Effector memory CD4-positive, alpha-beta T cell (primary cell): ENCODE data around the gene KCNT1.

Experiments used
- DNase-seq, 3 donors: peaks; one replicate each; pipeline ENCODE4 v3.0.0-alpha.2; 2020
- H3K27ac ChIP-seq: 2 replicates; pipeline ENCODE4 v1.7.0; 2013; ENCODE audit warnings: mild to moderate bottlenecking, low read length, moderate library complexity; ENCODE audit not compliant: insufficient read depth, poor library complexity, severe bottlenecking
- H3K27me3 ChIP-seq: replicated peaks from 2 replicates; pipeline ENCODE4 v1.7.0; 2013; ENCODE audit warnings: mild to moderate bottlenecking, low read length; ENCODE audit not compliant: insufficient read depth, control insufficient read depth, poor library complexity, severe bottlenecking
- H3K36me3 ChIP-seq: 2 replicates; pipeline ENCODE4 v1.7.0; 2013; ENCODE audit warnings: mild to moderate bottlenecking, low read length, moderate library complexity; ENCODE audit not compliant: control insufficient read depth, insufficient read depth
- H3K4me1 ChIP-seq: 2 replicates; pipeline ENCODE4 v1.7.0; 2013; ENCODE audit warnings: low read length, mild to moderate bottlenecking; ENCODE audit not compliant: control insufficient read depth, insufficient read depth, poor library complexity, severe bottlenecking
- H3K4me3 ChIP-seq: 2 replicates; pipeline ENCODE4 v1.7.0; 2013; ENCODE audit warnings: low read length, low read depth, mild to moderate bottlenecking; ENCODE audit not compliant: insufficient read depth, poor library complexity, severe bottlenecking
- H3K9me3 ChIP-seq: 2 replicates; pipeline ENCODE4 v1.7.0; 2013; ENCODE audit warnings: mild to moderate bottlenecking, low read length, moderate library complexity; ENCODE audit not compliant: control insufficient read depth

The KCNT1 gene

GRCh38 chr9:135689011-135689410 is 13.0 kb upstream of the KCNT1 start:
- Histone ChIP-seq H3K4me1 (no peaks in the 10 kb centered on the region), H3K9me3 (no peaks in the 10 kb centered on the region), H3K4me3 (no peak overlapping the region), H3K27me3 (no peaks in the 10 kb centered on the region), H3K27ac (no peak overlapping the region), H3K36me3 (no peaks in the 10 kb centered on the region)
- DNase-seq = no peak

- Histone ChIP-seq H3K9me3 (no peaks in the 10 kb centered on the region), H3K4me3 (no peak overlapping the region), H3K36me3 (no peaks in the 10 kb centered on the region), H3K27ac (no peak overlapping the region), H3K27me3 (no peaks in the 10 kb centered on the region), H3K4me1 (no peaks in the 10 kb centered on the region)
- no peak for DNase-seq
Observed at GRCh38 chr9:135690836-135691570, 11.0 kb upstream of the KCNT1 start.

GRCh38 chr9:135692410-135692809 is 9.6 kb upstream of the KCNT1 start:
- H3K36me3 ChIP-seq = no peaks in the 10 kb centered on the region
- H3K9me3 ChIP-seq = no peaks in the 10 kb centered on the region
- DNase-seq = no peak
- no peak overlapping the region for H3K27ac ChIP-seq
- H3K27me3 ChIP-seq = no peaks in the 10 kb centered on the region
- no peak overlapping the region for H3K4me3 ChIP-seq
- no peaks in the 10 kb centered on the region for H3K4me1 ChIP-seq

DNA sequence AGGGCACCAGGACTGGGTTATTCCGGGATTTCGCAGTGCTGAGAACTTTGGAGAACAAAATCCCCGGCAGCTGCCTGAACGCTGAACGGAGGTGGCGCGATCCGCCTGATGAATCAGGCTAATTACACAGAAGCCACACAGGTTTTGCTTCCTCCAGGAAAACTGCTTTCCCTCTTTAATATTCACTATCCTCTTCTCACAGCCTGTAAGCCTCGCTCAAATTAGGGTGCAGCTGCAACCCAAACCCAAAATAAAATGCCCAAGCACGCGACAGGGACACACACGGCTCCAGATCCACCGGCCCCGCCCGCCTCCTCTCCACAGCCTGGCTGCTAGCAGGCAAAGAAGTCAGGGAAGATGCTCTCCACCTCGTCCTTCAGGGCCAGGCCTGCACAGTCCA is 8.7 kb upstream of the KCNT1 start:
- no peak overlapping the region for H3K4me3 ChIP-seq
- no peaks in the 10 kb centered on the region for H3K36me3 ChIP-seq
- no peaks in the 10 kb centered on the region for H3K27me3 ChIP-seq
- H3K4me1 ChIP-seq = no peaks in the 10 kb centered on the region
- no peak for DNase-seq
- no peaks in the 10 kb centered on the region for H3K9me3 ChIP-seq
- H3K27ac ChIP-seq = no peak overlapping the region

- Histone ChIP-seq H3K4me1 (no peaks in the 10 kb centered on the region), H3K27ac (no peak overlapping the region), H3K4me3 (no peak overlapping the region), H3K27me3 (no peaks in the 10 kb centered on the region), H3K9me3 (no peaks in the 10 kb centered on the region), H3K36me3 (no peaks in the 10 kb centered on the region)
- DNase-seq = no peak
Observed at GRCh38 chr9:135693771-135694170, 8.2 kb upstream of the KCNT1 start.

DNA sequence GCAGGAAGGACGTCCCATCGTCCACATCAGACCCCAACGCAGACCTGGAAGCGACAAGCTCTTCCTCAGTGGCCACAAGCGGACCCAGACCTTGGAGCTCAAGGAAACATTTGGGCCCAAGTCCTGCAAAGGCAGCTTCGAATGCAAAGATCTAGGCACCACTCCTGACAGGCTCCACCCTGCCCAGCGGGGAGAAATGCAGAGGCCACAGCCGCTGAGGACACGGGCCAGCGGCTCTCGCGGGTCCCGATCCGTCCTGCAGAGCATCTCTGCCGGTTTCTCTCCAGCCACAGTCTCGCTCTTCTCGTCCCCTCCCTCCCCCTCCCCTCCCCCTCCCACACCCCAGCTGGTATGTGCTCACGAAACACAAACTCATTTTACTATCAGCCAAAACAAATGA is 7.6 kb upstream of the KCNT1 start:
- H3K9me3 ChIP-seq = no peaks in the 10 kb centered on the region
- DNase-seq = no peak
- no peaks in the 10 kb centered on the region for H3K27me3 ChIP-seq
- no peak overlapping the region for H3K27ac ChIP-seq
- H3K4me1 ChIP-seq = no peaks in the 10 kb centered on the region
- H3K4me3 ChIP-seq = no peak overlapping the region
- H3K36me3 ChIP-seq = no peaks in the 10 kb centered on the region

GRCh38 chr9:135695036-135695435 is 6.9 kb upstream of the KCNT1 start:
- no peaks in the 10 kb centered on the region for H3K27me3 ChIP-seq
- no peak for DNase-seq
- H3K4me3 ChIP-seq = no peak overlapping the region
- no peaks in the 10 kb centered on the region for H3K4me1 ChIP-seq
- H3K27ac ChIP-seq = no peak overlapping the region
- H3K36me3 ChIP-seq = no peaks in the 10 kb centered on the region
- no peaks in the 10 kb centered on the region for H3K9me3 ChIP-seq

DNA sequence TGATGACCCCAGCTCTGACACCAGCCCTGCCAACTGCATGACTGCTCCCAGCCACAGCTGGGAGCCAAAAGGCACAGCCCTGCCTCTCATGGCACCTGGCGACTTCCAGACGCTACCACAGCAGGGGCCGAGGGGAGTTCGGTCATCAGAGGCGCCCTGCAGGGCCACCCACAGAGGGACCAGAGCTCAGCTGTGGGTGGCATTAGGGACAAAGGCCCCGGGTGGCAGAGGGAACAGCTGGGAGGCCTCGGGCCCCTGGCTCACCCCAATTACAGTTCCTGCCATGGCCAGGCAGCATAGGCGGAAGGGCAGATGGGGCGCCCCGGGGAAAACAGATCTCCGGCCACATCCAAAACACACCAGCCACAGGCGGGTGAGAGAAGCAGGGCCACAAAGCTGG is 6.3 kb upstream of the KCNT1 start:
- Histone ChIP-seq H3K4me1 (no peaks in the 10 kb centered on the region), H3K27me3 (no peaks in the 10 kb centered on the region), H3K36me3 (no peaks in the 10 kb centered on the region), H3K4me3 (no peak overlapping the region), H3K27ac (no peak overlapping the region), H3K9me3 (no peaks in the 10 kb centered on the region)
- DNase-seq = no peak

DNA sequence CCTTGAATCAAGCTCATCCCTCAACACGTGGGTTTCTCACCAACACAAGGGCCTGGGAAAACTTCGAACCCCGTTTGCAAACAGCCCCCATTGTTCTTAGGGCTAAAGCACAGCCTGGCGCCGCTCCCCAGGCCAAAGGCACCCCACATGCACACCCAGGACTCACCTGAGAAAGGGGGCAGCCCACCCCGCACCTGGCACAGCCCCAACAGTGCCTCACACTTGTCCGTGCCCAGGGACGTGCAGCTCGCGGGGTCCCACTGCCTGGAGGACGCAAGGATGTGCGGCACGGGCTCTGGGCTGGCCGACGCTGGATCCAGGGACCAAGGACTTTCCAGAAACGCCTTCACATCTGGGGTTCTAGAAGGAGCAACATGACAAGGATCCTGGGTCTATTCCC is 5.5 kb upstream of the KCNT1 start:
- no peaks in the 10 kb centered on the region for H3K4me1 ChIP-seq
- DNase-seq = no peak
- no peaks in the 10 kb centered on the region for H3K27me3 ChIP-seq
- H3K27ac ChIP-seq = no peak overlapping the region
- no peaks in the 10 kb centered on the region for H3K9me3 ChIP-seq
- no peak overlapping the region for H3K4me3 ChIP-seq
- no peaks in the 10 kb centered on the region for H3K36me3 ChIP-seq

GRCh38 chr9:135697226-135697625 is 4.8 kb upstream of the KCNT1 start:
- DNase-seq = no peak
- Histone ChIP-seq H3K27me3 (peaks cover 2% of the 10 kb centered on the region), H3K4me3 (no peak overlapping the region), H3K4me1 (peaks cover 3% of the 10 kb centered on the region), H3K27ac (no peak overlapping the region), H3K9me3 (no peaks in the 10 kb centered on the region), H3K36me3 (no peaks in the 10 kb centered on the region)
